ENCODE measurements around the gene TRAF1.
A peak's percentile ranks its signal among the peaks of the same experiment; 100 is the strongest.
"Not testable (repeated sequence)": the region's sequence is repeated elsewhere in the genome, so short reads cannot be mapped to it uniquely, and the experiment has no call there.

TRAF1 gene

GRCh38 chr9:120926397-120926928 is at the start of gene TRAF1:
Gene TRAF1 (minus strand): TSS chr9:120926796. CDS start chr9:120926075, 721 bp downstream.
- Mint-ChIP-seq H3K4me3 (peak within 1 kb of the TSS; percentile 89), H3K9me3 (no peaks in the 10 kb centered on the region), H3K4me1 (ENCODE audit: low read depth) (peaks cover 72% of the 10 kb centered on the region), H3K27me3 (ENCODE audit: low read depth) (no peaks in the 10 kb centered on the region), H3K27ac (peak within 1 kb of the TSS; percentile 92), H3K36me3 (ENCODE audit: low read depth) (peaks cover 57% of the 10 kb centered on the region)
- DNase-seq (ENCODE audit: low spot score), result no peak

DNA sequence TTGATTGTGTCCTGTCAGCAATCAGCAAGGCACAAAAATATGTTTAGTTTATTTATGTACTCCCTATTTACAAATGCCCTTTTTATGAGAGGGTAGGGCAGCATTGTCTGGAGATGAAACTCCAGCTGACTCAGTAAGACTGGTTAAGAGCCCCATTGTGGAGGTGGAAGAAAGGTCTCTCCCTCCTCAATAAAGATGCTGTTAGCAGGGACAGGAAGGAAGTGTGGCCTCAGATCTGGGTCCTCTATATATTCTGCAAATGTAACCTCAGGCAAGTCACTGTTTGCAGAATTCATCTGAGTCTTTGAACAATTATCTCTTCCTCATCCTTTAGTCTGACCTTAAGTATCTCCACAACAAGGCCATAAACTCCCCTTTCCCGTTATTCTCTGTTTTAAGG is 48.3 kb upstream of the TRAF1 start:
- no peaks in the 10 kb centered on the region for H3K9me3 Mint-ChIP-seq
- H3K4me1 Mint-ChIP-seq (ENCODE audit: low read depth), result peaks cover 15% of the 10 kb centered on the region
- peak overlapping the region; percentile 4 for H3K4me3 Mint-ChIP-seq
- H3K27me3 Mint-ChIP-seq (ENCODE audit: low read depth), result no peaks in the 10 kb centered on the region
- no peak overlapping the region for H3K27ac Mint-ChIP-seq
- H3K36me3 Mint-ChIP-seq (ENCODE audit: low read depth), result no peaks in the 10 kb centered on the region
- no peak for DNase-seq (ENCODE audit: low spot score)

DNA sequence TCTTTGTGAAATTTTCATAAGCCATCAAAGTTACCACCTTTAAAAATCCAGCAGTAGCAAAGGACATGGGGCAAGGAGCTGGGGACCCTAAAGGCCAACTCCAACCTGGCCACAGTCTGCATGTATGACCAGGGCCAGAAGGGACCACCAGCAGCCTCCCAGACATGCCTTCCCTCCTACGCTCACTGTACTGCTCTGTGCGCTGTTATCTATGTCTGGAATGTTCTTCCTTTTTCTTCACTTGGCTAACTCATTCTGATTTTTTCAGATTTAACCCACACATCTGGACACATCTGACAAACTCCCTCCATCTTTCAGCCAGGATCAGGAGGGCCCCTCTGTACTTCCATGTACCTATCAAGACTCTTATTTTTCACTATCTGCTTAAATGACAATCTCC is 47.6 kb upstream of the TRAF1 start:
- no peak for DNase-seq (ENCODE audit: low spot score)
- no peak overlapping the region for H3K27ac Mint-ChIP-seq
- H3K36me3 Mint-ChIP-seq (ENCODE audit: low read depth), result no peaks in the 10 kb centered on the region
- peaks cover 15% of the 10 kb centered on the region for H3K4me1 Mint-ChIP-seq (ENCODE audit: low read depth)
- no peaks in the 10 kb centered on the region for H3K9me3 Mint-ChIP-seq
- no peak overlapping the region for H3K4me3 Mint-ChIP-seq
- H3K27me3 Mint-ChIP-seq (ENCODE audit: low read depth), result no peaks in the 10 kb centered on the region

DNA sequence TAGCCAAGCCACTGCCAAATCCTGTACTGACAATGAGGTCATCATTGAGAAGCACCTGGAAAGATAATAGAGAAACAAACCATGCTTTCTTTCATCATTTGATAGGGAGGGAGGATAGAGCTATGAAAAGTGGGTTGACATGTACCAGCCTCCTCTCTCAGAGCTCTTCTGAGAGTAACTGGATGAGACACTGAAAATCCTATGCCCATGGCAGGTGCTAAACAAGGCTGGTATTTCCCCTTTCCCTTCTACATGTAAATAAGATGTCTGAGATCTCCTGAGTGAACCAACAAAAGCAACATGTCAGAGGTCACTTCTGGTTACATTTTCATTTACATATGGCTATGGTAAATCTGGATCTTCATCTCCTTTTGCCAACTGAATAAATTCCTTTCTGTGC is 45.3 kb upstream of the TRAF1 start:
- H3K9me3 Mint-ChIP-seq, result no peaks in the 10 kb centered on the region
- no peak for DNase-seq (ENCODE audit: low spot score)
- no peak overlapping the region for H3K27ac Mint-ChIP-seq
- no peak overlapping the region for H3K4me3 Mint-ChIP-seq
- H3K36me3 Mint-ChIP-seq (ENCODE audit: low read depth), result no peaks in the 10 kb centered on the region
- H3K27me3 Mint-ChIP-seq (ENCODE audit: low read depth), result peaks cover 3% of the 10 kb centered on the region
- peaks cover 15% of the 10 kb centered on the region for H3K4me1 Mint-ChIP-seq (ENCODE audit: low read depth)

- H3K27me3 Mint-ChIP-seq (ENCODE audit: low read depth); H3K4me3 Mint-ChIP-seq; H3K9me3 Mint-ChIP-seq; H3K36me3 Mint-ChIP-seq (ENCODE audit: low read depth); DNase-seq (ENCODE audit: low spot score); H3K27ac Mint-ChIP-seq: not testable (repeated sequence)
- H3K4me1 Mint-ChIP-seq (ENCODE audit: low read depth), result peaks cover 15% of the 10 kb centered on the region
Measured at GRCh38 chr9:120971471-120971870, 44.9 kb upstream of the TRAF1 start.

- DNase-seq (ENCODE audit: low spot score), result no peak
- H3K9me3 Mint-ChIP-seq, result no peaks in the 10 kb centered on the region
- H3K27me3 Mint-ChIP-seq (ENCODE audit: low read depth), result peaks cover 10% of the 10 kb centered on the region
- H3K4me3 Mint-ChIP-seq, result no peak overlapping the region
- no peaks in the 10 kb centered on the region for H3K36me3 Mint-ChIP-seq (ENCODE audit: low read depth)
- H3K27ac Mint-ChIP-seq, result no peak overlapping the region
- H3K4me1 Mint-ChIP-seq (ENCODE audit: low read depth), result peaks cover 12% of the 10 kb centered on the region
Measured at GRCh38 chr9:120970244-120970643, 43.6 kb upstream of the TRAF1 start.

DNA sequence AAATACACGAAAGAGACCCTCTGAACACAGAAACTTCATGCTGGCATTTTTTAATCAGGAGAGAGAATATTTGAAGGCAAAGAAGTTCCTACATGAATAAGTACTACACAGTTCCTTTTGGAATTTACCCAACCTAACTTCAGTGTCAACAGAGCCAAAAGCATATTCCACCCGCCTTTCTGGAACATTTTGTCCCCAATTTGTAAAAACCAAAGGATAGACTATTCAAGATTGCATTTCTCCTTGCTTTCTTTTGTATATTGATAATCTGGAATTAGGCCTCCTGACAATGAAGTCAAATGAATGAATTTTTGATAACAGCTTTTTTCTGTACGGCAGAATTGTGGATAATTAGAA is 39.4 kb upstream of the TRAF1 start:
- no peak overlapping the region for H3K4me3 Mint-ChIP-seq
- H3K9me3 Mint-ChIP-seq, result no peaks in the 10 kb centered on the region

DNA sequence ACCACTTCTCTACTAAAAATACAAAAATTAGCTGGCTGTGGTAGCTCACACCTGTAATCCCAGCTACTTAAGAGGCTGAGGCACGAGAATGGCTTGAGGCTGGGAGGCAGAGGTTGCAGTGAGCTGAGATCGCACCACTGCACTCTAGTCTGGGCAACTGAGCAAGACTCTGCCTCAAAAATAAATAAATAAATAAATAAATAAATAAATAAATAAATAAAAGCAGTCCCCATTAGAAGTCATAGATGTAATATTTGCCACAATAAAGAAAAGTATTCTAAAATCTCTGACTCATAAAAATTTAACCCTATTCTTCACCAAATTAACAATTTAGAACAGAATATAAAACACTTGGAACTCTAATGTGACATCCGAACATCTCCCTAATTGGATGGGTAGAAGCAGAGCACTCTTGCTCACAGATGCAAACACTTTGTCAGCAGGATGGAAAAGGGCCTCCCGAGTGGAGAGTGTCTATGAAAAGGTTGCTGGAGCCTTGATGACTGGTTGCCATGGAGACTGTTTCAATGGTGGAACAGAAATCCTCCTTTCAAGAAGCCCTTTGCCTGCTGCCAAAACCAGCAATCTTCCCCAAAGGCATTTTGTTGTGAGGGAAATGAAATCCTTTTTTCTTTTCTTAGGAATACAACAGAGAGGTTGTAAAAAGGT is 38.9 kb upstream of the TRAF1 start:
- peaks cover 16% of the 10 kb centered on the region for H3K27me3 Mint-ChIP-seq (ENCODE audit: low read depth)
- no peaks in the 10 kb centered on the region for H3K9me3 Mint-ChIP-seq
- DNase-seq (ENCODE audit: low spot score), result no peak
- no peaks in the 10 kb centered on the region for H3K36me3 Mint-ChIP-seq (ENCODE audit: low read depth)
- no peaks in the 10 kb centered on the region for H3K4me1 Mint-ChIP-seq (ENCODE audit: low read depth)
- H3K4me3 Mint-ChIP-seq, result no peak overlapping the region
- no peak overlapping the region for H3K27ac Mint-ChIP-seq

More for the DNA sequence above, 39.4 kb upstream of the TRAF1 start:
- no peak for DNase-seq (ENCODE audit: low spot score)
- H3K27me3 Mint-ChIP-seq (ENCODE audit: low read depth), result peaks cover 16% of the 10 kb centered on the region
- H3K27ac Mint-ChIP-seq, result no peak overlapping the region
- no peaks in the 10 kb centered on the region for H3K4me1 Mint-ChIP-seq (ENCODE audit: low read depth)
- no peaks in the 10 kb centered on the region for H3K36me3 Mint-ChIP-seq (ENCODE audit: low read depth)

DNA sequence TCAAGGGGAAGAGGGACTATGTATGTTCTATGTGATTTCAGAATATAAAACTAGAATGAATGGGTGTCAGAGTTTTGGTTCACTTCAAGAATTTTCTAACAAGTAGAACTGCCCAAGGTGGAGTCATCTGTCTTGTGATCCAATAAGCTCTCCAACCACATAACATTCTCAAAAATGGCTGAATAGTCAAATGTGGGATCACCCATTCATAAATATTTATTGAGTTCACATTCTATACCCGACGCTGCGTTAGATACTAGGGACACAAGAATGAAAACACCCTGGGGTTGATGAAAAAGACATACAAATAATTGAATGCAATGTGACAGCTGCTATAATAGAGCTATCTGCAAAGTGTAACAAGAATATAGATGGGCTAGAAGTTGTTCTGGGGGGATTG is 35.3 kb upstream of the TRAF1 start:
- no peaks in the 10 kb centered on the region for H3K9me3 Mint-ChIP-seq
- no peaks in the 10 kb centered on the region for H3K4me1 Mint-ChIP-seq (ENCODE audit: low read depth)
- H3K4me3 Mint-ChIP-seq, result no peak overlapping the region
- peaks cover 12% of the 10 kb centered on the region for H3K27me3 Mint-ChIP-seq (ENCODE audit: low read depth)
- H3K27ac Mint-ChIP-seq, result no peak overlapping the region
- no peak for DNase-seq (ENCODE audit: low spot score)
- H3K36me3 Mint-ChIP-seq (ENCODE audit: low read depth), result no peaks in the 10 kb centered on the region

DNA sequence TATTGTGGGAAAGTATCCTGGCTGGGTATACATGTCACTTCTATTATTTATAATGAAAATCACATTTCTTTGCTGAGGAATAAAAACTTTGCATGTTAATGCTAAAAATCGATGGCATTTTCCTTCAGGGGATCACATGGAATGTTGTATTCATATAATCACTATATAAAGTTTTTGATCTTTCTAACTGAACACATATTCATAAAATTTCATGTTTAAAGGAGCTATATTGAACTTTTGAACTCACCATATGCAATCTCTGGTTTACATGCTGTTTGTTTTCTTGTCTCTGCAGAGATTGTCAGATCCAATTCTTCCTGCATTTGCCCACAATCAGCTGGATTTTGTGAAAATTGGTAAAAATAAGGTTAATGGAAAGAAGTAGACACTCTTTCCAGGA is 33.4 kb upstream of the TRAF1 start:
- Mint-ChIP-seq H3K4me3 (no peak overlapping the region), H3K36me3 (ENCODE audit: low read depth) (no peaks in the 10 kb centered on the region), H3K9me3 (no peaks in the 10 kb centered on the region), H3K27ac (no peak overlapping the region), H3K4me1 (ENCODE audit: low read depth) (no peaks in the 10 kb centered on the region), H3K27me3 (ENCODE audit: low read depth) (peaks cover 9% of the 10 kb centered on the region)
- DNase-seq (ENCODE audit: low spot score), result no peak

DNA sequence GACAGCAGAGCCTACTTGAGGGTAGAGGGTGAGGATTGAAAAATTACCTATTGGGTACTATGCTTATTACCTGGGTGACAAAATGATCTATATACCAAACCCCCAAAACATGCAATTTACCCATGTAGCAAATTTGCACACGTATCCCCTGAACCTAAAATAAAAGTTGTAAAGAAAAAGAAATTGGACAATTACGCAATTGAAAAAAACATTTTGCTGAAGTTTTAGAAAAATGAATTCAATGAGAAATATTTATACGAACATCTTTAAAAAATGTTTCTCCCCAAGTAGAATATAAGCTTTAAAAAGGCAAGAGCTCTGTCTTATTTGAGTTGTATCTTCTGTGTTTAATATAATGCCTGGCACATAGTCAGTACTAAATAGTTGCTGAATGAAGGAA is 30.3 kb upstream of the TRAF1 start:
- no peak for DNase-seq (ENCODE audit: low spot score)
- no peaks in the 10 kb centered on the region for H3K4me1 Mint-ChIP-seq (ENCODE audit: low read depth)
- no peak overlapping the region for H3K4me3 Mint-ChIP-seq
- H3K36me3 Mint-ChIP-seq (ENCODE audit: low read depth), result no peaks in the 10 kb centered on the region
- H3K27ac Mint-ChIP-seq, result no peak overlapping the region
- H3K27me3 Mint-ChIP-seq (ENCODE audit: low read depth), result peaks cover 4% of the 10 kb centered on the region
- H3K9me3 Mint-ChIP-seq, result no peaks in the 10 kb centered on the region

DNA sequence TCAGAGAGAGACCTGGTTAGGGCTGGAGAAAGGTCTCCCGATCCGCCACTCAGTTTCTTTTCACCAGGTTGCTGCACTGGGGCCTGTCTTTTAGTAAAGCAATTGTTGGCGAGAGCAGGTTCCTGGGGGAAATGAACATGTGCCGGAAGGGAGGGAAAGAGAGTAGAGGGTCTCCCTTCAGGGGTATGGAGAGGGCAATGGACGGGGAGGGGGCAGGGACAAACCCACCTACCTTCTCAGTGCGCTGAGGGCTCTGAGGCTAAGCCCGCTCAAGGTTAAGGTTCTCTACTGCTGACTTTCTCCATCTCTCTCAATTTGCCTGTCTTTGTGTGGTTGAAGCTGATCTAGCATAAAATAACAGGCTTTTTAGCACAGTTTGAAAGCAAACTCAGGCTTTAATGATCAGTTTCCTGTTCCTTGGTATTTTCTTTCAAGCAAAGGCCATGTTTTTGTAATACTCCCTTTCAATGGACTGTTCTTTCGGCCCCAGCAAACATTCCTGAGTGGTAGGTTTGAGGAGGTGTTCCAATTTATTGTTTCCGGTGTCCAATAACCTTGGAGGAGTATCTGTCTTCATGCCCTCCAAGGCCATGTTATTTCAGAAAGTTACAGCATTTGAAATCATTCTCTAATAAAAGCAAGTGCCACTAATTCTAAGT is 25.5 kb upstream of the TRAF1 start:
- no peaks in the 10 kb centered on the region for H3K9me3 Mint-ChIP-seq

DNA sequence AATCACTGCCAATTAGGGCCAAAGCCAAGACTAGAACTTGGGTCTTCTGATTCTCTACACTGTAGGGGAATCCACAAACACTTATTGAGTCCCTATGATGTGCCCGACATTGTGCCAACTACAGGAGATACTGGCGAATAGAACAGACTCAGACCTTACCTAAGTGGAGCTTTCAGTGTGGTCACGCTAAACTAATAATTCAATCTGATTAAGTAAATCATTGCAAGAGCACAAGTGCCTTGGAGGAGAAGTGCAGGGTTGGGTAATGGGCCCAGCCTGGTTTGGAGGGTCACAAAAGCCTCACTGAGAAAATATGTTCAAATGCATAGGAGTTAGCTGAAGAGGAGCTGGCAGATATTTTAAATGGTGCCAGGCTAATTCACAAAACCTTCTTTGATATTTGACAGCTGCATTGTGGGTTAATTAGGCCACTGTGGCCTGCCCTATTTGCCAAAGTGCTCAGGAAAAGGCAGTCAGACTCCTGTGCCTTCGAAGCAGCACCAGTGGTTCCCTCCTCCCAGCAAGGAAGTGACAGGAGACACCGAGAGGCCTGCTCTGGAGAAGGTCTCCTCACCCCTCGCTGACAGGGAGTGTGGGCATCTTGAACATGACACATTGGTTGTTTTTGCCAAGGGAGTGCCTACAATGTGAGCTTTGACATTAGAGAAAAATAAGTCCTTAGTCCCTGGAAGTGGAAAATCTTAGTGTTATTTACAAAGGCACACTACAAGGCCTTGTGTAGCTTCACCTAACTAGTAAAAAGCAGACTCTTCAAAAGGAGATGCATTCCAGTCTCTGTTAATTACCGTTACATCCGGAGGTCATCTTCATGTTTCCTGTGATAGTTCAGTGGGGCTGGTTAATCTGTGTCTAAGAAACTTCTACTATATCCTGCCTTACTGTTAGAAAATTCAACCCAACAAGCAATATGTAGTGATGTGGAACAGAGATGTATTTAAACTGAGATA is 24.1 kb upstream of the TRAF1 start:
- no peaks in the 10 kb centered on the region for H3K4me1 Mint-ChIP-seq (ENCODE audit: low read depth)
- no peaks in the 10 kb centered on the region for H3K36me3 Mint-ChIP-seq (ENCODE audit: low read depth)
- H3K9me3 Mint-ChIP-seq, result no peaks in the 10 kb centered on the region
- no peak overlapping the region for H3K4me3 Mint-ChIP-seq
- DNase-seq (ENCODE audit: low spot score), result no peak
- no peaks in the 10 kb centered on the region for H3K27me3 Mint-ChIP-seq (ENCODE audit: low read depth)
- no peak overlapping the region for H3K27ac Mint-ChIP-seq

More for the DNA sequence above, 25.5 kb upstream of the TRAF1 start:
- H3K36me3 Mint-ChIP-seq (ENCODE audit: low read depth), result no peaks in the 10 kb centered on the region
- no peaks in the 10 kb centered on the region for H3K4me1 Mint-ChIP-seq (ENCODE audit: low read depth)
- no peak overlapping the region for H3K4me3 Mint-ChIP-seq
- DNase-seq (ENCODE audit: low spot score), result no peak
- H3K27ac Mint-ChIP-seq, result no peak overlapping the region
- peaks cover 4% of the 10 kb centered on the region for H3K27me3 Mint-ChIP-seq (ENCODE audit: low read depth)

DNA sequence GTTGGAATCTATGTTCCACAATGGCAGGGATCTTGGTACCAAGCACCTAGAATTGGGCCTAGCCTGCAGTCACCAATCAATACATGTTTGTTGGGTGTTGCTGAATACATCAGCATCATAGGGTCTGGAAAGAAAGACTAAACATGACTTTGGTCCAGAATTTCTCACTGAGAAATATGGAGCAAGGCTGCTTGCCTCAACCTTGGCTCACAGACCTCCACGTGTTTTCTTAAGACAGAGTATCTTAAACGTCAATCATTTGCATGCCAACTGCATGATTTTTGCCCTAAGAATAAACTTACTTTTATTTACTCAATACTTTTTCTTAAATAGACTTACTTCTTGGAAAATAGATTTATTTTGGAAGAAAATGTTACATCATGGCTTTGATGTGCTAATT is 22.7 kb upstream of the TRAF1 start:
- no peak for DNase-seq (ENCODE audit: low spot score)
- H3K4me3 Mint-ChIP-seq, result no peak overlapping the region
- H3K4me1 Mint-ChIP-seq (ENCODE audit: low read depth), result no peaks in the 10 kb centered on the region
- no peaks in the 10 kb centered on the region for H3K27me3 Mint-ChIP-seq (ENCODE audit: low read depth)
- H3K27ac Mint-ChIP-seq, result no peak overlapping the region
- H3K36me3 Mint-ChIP-seq (ENCODE audit: low read depth), result no peaks in the 10 kb centered on the region
- H3K9me3 Mint-ChIP-seq, result no peaks in the 10 kb centered on the region
